Glutamatergic neuron (in vitro differentiated cells): ENCODE data around the gene RSPH10B. TPM values are rescaled to one million over a fixed set of nuclear protein-coding genes. Genes with fewer than 3 reads are reported as not detected.
"Not testable (repeated sequence)": the region's sequence is repeated elsewhere in the genome, so short reads cannot be mapped to it uniquely, and the experiment has no call there.

Source experiments
- DNase-seq: peaks from one replicate; pipeline ENCODE4 v3.0.0; 2022
- H3K27ac Mint-ChIP-seq: one replicate; pipeline ENCODE4 v1.8.0; 2020; ENCODE audit warnings: mild to moderate bottlenecking, mixed read lengths, inconsistent platforms; ENCODE audit not compliant: unreplicated experiment
- H3K27me3 Mint-ChIP-seq: one replicate; pipeline ENCODE4 v1.8.0; 2020; ENCODE audit warnings: mild to moderate bottlenecking, moderate library complexity, mixed read lengths, inconsistent platforms; ENCODE audit not compliant: unreplicated experiment
- H3K36me3 Mint-ChIP-seq: one replicate; pipeline ENCODE4 v1.8.0; 2020; ENCODE audit warnings: mild to moderate bottlenecking, mixed read lengths, inconsistent platforms; ENCODE audit not compliant: unreplicated experiment
- H3K4me1 Mint-ChIP-seq: one replicate; pipeline ENCODE4 v1.8.0; 2020; ENCODE audit warnings: mild to moderate bottlenecking, low read depth, mixed read lengths, inconsistent platforms; ENCODE audit not compliant: unreplicated experiment
- H3K4me3 Mint-ChIP-seq: one replicate; pipeline ENCODE4 v1.8.0; 2020; ENCODE audit warnings: mild to moderate bottlenecking, mixed read lengths, inconsistent platforms; ENCODE audit not compliant: unreplicated experiment
- H3K9me3 Mint-ChIP-seq: one replicate; pipeline ENCODE4 v1.8.0; 2020; ENCODE audit warnings: mild to moderate bottlenecking, moderate library complexity, mixed read lengths, inconsistent platforms; ENCODE audit not compliant: unreplicated experiment
- total RNA-seq: library from RNA; stranded (reverse); fragmentation: NEBNext Ultra II Directional; extraction: Animal tissue kit (Norgen Biotek cat#: 25700); gene quantifications from one replicate; pipeline ENCODE4 v1.2.1, GENCODE V29; 2021; ENCODE audit not compliant: unreplicated experiment

RSPH10B gene
- total RNA-seq, 1 donor from 2014 or later: not detected

DNA sequence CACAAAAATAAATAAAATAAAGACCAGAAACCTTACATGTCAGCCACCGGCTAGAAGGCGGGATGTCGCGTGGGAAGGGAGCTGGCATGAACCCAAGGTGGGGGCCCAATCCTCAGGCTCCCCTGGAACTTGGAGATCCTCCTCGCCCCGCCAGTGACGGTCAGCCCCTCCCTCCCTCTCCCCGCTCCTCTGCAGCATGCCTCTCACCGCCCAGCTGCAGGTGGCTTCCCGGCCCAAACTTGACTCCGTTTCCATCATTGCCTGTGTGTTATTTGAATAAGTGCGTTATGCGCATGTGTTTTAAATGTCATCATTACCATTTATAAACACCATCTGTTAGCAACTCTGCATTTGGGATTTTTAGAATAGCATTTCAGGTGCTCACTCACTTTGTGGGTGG lies 7.3 kb downstream of the RSPH10B start:
- not testable (repeated sequence) for H3K4me3 Mint-ChIP-seq, H3K27ac Mint-ChIP-seq, H3K36me3 Mint-ChIP-seq, H3K4me1 Mint-ChIP-seq, H3K27me3 Mint-ChIP-seq, H3K9me3 Mint-ChIP-seq, DNase-seq

DNA sequence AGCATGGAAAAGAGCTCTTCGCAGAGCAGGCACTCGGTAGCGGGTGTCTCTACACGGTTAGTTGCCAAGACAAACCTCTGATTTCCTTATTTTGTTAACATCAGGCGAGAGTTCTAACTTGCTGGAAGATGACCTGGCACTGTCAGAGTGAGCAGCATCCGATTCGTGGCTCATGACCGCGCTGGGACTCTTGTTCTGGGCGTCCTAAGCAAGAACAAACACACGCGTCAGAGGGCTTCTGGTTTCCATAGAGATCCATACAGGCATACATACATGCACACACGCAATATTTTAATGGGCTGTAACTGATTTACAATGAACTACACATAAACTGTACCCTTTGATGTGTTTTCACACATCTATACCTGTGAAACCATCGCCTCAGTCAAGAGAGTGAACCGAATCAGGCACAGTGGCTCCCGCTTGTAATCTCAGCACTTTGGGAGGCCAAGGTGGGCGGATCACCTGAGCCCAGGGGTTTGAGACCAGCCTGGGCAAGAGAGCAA lies 35.5 kb downstream of the RSPH10B start:
- H3K36me3 Mint-ChIP-seq, H3K4me1 Mint-ChIP-seq, H3K27ac Mint-ChIP-seq, H3K27me3 Mint-ChIP-seq, H3K4me3 Mint-ChIP-seq, H3K9me3 Mint-ChIP-seq, DNase-seq: not testable (repeated sequence)

DNA sequence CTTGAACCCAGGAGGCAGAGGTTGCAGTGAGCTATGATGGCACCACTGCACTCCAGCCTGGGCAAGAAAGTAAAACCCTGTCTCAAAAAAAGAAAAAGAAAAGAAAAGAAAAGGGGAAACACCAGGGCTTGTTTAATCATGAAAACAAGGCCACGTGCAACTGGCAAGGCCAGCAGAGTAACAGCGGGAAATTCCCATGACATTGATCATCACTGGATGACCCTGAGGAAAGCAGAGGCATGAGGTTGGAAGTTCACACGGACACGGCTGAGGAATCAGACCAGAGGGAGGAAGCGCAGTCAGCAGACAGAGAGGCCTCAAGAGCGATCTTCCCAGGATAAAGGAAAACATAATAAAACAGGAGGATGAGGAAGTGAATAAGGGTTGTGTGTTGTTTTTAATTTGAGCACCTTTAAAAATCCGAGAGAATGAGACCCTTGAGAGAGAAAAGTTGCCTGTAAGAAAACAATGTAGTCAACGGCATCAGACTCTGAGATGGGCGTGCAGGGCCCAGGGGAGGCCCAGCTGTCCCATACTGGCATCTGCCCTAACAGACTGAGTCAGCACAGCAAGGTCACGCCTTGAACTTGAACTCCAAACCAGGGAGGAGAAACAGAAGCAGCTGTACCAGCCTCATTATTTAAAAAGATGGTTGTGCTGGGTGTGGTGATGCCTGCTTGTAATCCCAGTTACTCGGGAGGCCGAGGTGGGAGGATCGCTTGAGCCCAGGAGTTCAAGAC lies 38.4 kb downstream of the RSPH10B start:
- not testable (repeated sequence) for DNase-seq, H3K27me3 Mint-ChIP-seq, H3K9me3 Mint-ChIP-seq, H3K4me3 Mint-ChIP-seq, H3K36me3 Mint-ChIP-seq, H3K4me1 Mint-ChIP-seq, H3K27ac Mint-ChIP-seq

DNA sequence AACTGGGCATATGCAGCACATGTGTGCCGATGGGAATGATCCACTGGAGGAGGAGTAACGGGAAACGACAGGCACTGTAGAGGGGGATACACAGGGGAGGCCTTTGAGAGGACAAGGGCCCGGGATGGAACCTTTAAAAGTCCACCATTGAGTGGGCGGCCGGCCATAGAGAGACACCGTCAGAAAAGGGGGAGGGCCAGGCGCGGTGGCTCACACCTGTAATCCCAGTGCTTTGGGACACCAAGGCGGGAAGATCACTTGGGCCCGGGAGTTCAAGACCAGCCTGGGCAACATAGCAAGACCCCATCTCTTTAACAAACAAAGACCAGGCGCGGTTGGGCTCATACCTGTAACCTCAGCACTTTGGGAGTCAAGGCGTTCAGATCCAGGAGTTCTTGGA lies 39.2 kb downstream of the RSPH10B start:
- not testable (repeated sequence) for H3K27ac Mint-ChIP-seq, H3K4me3 Mint-ChIP-seq, H3K9me3 Mint-ChIP-seq, H3K27me3 Mint-ChIP-seq, H3K36me3 Mint-ChIP-seq, DNase-seq, H3K4me1 Mint-ChIP-seq

DNA sequence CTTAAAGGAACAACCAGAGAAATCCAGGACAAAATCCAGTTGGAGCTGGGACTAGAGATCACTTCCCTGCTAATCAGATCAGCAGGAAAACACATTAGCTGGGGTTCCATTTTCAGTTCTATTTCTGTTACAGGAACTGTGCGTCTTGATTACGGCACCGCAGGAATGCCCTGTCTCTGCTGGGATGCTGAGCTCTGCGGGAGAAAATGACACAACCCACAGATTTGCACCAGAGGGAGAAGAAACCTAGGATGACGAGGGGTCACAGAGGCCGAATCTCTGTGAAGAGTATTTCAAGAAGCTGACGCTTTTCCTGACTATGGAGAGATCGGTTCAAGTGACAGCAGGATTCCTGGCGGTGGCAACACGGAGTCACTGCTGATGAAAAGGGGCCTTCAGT lies 40.2 kb downstream of the RSPH10B start:
- H3K9me3 Mint-ChIP-seq, DNase-seq, H3K27me3 Mint-ChIP-seq, H3K36me3 Mint-ChIP-seq, H3K4me1 Mint-ChIP-seq, H3K4me3 Mint-ChIP-seq, H3K27ac Mint-ChIP-seq: not testable (repeated sequence)

DNA sequence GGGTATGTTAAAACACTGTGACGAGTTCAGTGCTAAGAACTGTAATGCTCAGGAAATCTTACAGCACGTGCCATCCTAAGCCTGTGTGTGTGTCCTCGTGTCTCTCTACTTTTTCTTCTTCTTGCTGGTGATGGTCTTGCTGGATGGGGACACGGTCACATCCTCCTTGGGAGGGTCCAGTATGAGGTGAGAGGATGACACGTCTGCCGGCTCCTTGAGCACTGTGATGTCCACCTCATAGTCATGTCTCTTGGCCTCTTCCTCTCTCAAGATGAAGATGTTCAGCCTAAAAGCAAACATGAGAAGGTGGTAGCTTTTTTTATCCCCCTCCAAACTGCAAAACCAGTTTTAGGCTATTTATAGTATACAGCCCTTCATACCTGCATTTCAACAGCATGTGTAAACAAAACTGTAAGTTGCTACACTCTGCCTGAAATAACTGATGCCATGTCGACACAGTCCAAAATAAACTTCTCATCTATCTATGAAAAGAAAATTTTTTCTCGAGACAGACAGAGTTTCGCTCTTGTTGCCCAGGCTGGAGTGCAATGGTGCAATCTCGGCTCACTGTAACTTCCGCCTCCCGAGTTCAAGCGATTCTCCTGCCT lies 44.1 kb downstream of the RSPH10B start:
- H3K4me3 Mint-ChIP-seq, H3K9me3 Mint-ChIP-seq, H3K4me1 Mint-ChIP-seq, H3K27me3 Mint-ChIP-seq, H3K36me3 Mint-ChIP-seq, H3K27ac Mint-ChIP-seq, DNase-seq: not testable (repeated sequence)

DNA sequence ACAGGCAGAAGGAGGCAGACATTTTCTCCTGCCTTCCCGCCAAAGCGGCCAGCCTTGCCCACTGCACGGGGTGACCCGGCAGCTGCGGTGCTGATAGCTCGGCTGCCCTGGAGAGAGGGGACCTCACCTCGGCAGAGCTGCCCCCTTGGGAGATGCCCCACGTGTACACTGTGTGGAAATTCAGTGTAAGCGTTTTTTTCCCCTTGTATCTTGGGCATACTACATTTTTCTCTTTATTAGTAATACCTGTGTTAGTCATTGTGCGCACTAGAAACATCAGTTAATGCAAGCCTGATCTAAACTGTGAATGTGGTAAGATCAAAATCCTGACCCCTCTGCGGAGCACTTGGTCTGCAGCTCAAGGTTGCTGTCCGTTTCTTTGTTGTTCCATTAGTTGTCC lies 45.9 kb downstream of the RSPH10B start:
- not testable (repeated sequence) for H3K27ac Mint-ChIP-seq, H3K4me1 Mint-ChIP-seq, H3K4me3 Mint-ChIP-seq, H3K36me3 Mint-ChIP-seq, H3K27me3 Mint-ChIP-seq, H3K9me3 Mint-ChIP-seq, DNase-seq

DNA sequence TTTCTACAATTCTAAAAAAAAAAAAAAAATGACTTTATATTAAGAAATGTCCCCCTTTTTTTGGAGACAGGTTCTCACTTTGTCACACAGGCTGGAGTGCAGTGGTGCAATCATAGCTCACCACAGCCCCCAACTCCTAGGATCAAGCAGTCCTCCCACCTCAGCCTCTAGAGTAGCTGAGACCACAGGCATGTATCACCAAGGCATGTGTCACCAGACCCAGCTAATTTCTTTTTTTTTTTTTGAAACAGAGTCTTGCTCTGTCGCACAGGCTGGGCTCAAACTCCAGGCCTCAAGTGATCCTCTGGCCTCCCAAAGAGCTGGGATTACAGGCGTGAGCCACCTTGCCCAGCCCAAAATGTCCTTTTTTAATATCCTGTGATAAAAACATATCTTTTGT lies 46.3 kb downstream of the RSPH10B start:
- H3K27me3 Mint-ChIP-seq, H3K4me1 Mint-ChIP-seq, H3K36me3 Mint-ChIP-seq, H3K9me3 Mint-ChIP-seq, H3K27ac Mint-ChIP-seq, DNase-seq, H3K4me3 Mint-ChIP-seq: not testable (repeated sequence)

DNA sequence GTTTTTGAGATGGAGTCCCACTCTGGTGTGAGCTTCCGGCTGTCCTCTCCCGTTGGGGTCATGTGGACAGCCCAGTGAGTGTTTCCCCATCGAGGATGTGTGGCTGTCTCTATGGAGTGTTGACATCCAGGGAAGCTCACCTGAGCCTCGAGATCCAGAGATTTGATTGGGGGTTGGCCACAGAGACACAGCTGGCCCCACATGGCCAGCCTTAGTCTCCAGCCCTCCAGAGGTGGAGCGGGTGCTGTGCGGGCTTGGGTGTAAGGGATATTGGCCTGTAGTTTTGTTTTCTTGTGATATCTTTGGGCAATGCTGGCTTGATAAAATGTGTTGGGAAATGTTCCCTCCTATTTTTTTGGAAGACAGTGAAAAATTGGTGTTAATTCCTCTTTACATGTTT lies 54.0 kb downstream of the RSPH10B start:
- H3K27me3 Mint-ChIP-seq, H3K36me3 Mint-ChIP-seq, H3K4me3 Mint-ChIP-seq, H3K27ac Mint-ChIP-seq, DNase-seq, H3K4me1 Mint-ChIP-seq, H3K9me3 Mint-ChIP-seq: not testable (repeated sequence)

DNA sequence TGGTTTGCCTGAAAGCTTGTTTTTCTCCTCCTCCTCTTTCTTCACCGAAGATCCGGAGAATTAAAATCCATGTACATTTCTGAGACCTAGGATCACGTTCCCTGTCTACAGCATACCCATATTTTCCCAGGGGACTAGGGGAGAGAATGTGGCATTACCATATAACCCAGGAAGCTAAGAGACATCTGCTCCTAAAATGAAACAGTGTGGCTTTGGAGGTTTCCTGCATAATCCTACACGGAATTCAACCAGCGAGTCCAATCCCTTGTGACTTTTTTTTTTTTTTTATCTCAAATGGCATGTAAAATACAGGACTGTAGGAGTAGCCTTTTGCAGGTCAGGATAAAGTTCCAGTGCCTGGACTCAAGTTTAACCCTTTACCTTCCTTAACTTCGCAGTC lies 61.7 kb downstream of the RSPH10B start:
- H3K9me3 Mint-ChIP-seq, H3K36me3 Mint-ChIP-seq, DNase-seq, H3K4me3 Mint-ChIP-seq, H3K27me3 Mint-ChIP-seq, H3K27ac Mint-ChIP-seq, H3K4me1 Mint-ChIP-seq: not testable (repeated sequence)

DNA sequence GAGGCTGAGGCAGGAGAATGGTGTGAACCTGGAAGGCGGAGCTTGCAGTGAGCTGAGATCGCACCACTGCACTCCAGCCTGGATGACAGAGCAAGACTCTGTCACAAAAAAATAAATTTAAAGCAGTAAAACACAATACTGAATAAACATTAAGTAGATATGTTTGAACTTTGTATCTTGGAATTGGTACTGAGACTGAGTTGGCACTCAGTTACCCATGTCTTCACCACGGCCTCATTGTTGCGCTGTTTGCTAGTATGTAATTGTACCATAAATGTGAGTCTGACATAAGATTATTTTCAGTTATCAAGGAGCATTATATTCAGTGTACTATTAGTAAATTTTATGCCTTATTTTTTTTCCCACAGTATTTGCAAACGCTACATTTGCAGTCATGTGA lies 65.8 kb downstream of the RSPH10B start:
- not testable (repeated sequence) for H3K27me3 Mint-ChIP-seq, H3K4me3 Mint-ChIP-seq, DNase-seq, H3K9me3 Mint-ChIP-seq, H3K4me1 Mint-ChIP-seq, H3K27ac Mint-ChIP-seq, H3K36me3 Mint-ChIP-seq

DNA sequence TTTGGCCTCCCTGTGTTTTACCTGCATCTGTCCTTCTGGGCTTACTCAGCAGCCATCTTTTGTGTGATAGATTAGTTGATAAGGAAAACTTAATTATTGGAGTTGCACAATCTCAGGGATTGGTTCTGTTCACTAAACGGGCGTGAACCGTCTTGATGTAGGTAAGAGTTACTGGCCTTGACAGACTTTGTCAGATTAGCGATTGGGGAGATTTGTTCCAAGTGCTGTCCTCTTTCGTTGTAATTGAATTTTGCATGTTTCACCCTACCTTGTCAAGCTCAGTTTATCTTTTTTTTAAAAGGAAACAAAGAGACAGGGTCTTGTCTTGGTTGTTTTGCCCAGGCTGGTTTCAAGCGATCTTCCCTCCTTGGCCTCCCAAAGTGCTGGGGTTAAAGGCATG lies 67.5 kb downstream of the RSPH10B start:
- not testable (repeated sequence) for H3K27me3 Mint-ChIP-seq, H3K4me3 Mint-ChIP-seq, H3K36me3 Mint-ChIP-seq, H3K4me1 Mint-ChIP-seq, DNase-seq, H3K9me3 Mint-ChIP-seq, H3K27ac Mint-ChIP-seq
